Activated CD4-positive, alpha-beta T cell treated with anti-CD3 and anti-CD28 coated beads for 36 hours (primary cell): ENCODE results near the gene HBG1. TPM values are rescaled to one million over a fixed set of nuclear protein-coding genes. Genes with fewer than 3 reads are reported as not detected.
A peak's percentile ranks its signal among the peaks of the same experiment; 100 is the strongest.
"Not testable (repeated sequence)": the region's sequence is repeated elsewhere in the genome, so short reads cannot be mapped to it uniquely, and the experiment has no call there.

Experiments
- ATAC-seq: fragments of 200-7000 bp; cut with Tn5 transposase; one replicate; pipeline ENCODE4 v1.10.0; 2021; ENCODE audit warnings: mild to moderate bottlenecking, moderate library complexity
- CTCF ChIA-PET: fragments of 350-600 bp; sonication (Branson Sonifier 250); formaldehyde crosslinking; loops from one replicate; lab custom pipeline; 2021; ENCODE audit warnings: antibody characterized with exemption; lab: Charles Lee
- POLR2A ChIA-PET: fragments of 350-600 bp; sonication (Branson Sonifier 250); formaldehyde crosslinking; loops from one replicate; lab custom pipeline; 2021; ENCODE audit warnings: antibody characterized with exemption, inconsistent platforms; lab: Charles Lee
- DNase-seq: peaks from one replicate; pipeline ENCODE4 v3.0.0-alpha.2; 2020
- H3K27ac Mint-ChIP-seq: one replicate; pipeline ENCODE4 v1.8.0; 2021; ENCODE audit warnings: mixed read lengths
- H3K27me3 Mint-ChIP-seq: one replicate; pipeline ENCODE4 v1.8.0; 2021; ENCODE audit warnings: mixed read lengths
- H3K36me3 Mint-ChIP-seq: one replicate; pipeline ENCODE4 v1.8.0; 2021; ENCODE audit warnings: low read depth, mixed read lengths
- H3K4me1 Mint-ChIP-seq: one replicate; pipeline ENCODE4 v1.8.0; 2021; ENCODE audit warnings: mixed read lengths
- H3K4me3 Mint-ChIP-seq: one replicate; pipeline ENCODE4 v1.8.0; 2021; ENCODE audit warnings: mild to moderate bottlenecking, moderate library complexity, mixed read lengths
- H3K9me3 Mint-ChIP-seq: one replicate; pipeline ENCODE4 v1.8.0; 2021; ENCODE audit warnings: low read depth, mixed read lengths
- intact Hi-C, 2 experiments: fragments of 100-400 bp; cut with DNase I in 1 of 2; cut with micrococcal nuclease in 1 of 2; formaldehyde crosslinking; loops; one replicate each; pipeline versions ENCODE4 v1.14.2 to v1.15.1; 2022 to 2024; cut with DNase I, micrococcal nuclease
- total RNA-seq, 2 experiments: library from RNA; stranded (reverse); gene quantifications; one replicate each; pipeline ENCODE4 v1.2.3, GENCODE V29; 2021

The HBG1 gene
- not detected for total RNA-seq

- H3K27ac Mint-ChIP-seq, intact Hi-C loops, H3K36me3 Mint-ChIP-seq, H3K4me3 Mint-ChIP-seq, ATAC-seq, H3K9me3 Mint-ChIP-seq, H3K4me1 Mint-ChIP-seq, POLR2A ChIA-PET, H3K27me3 Mint-ChIP-seq, DNase-seq: not testable (repeated sequence)
- CTCF ChIA-PET: interaction anchor here (1.4 kb wide), 1 partner anchor 10 kb away, joined by 3 read pairs; no protein-coding TSS in a partner anchor
Observed at GRCh38 chr11:5249807-5250396, at the start of gene HBG1. HBG1 (minus strand) TSS chr11:5249857; CDS start chr11:5249804, 53 bp downstream.

GRCh38 chr11:5298451-5298850, 48.8 kb upstream of the HBG1 start:
- DNase-seq (no peak), ATAC-seq (no peak)
- Mint-ChIP-seq H3K4me1 (no peaks in the 10 kb centered on the region), H3K4me3 (no peak overlapping the region), H3K9me3 (no peaks in the 10 kb centered on the region), H3K36me3 (no peaks in the 10 kb centered on the region), H3K27me3 (peaks cover 10% of the 10 kb centered on the region), H3K27ac (no peak overlapping the region)
- intact Hi-C loops: no loop called here
- CTCF ChIA-PET: no interaction called here
- POLR2A ChIA-PET: no interaction called here

GRCh38 chr11:5297721-5298323, 48.2 kb upstream of the HBG1 start:
- H3K4me1 Mint-ChIP-seq: no peaks in the 10 kb centered on the region
- intact Hi-C loops: no loop called here
- no peaks in the 10 kb centered on the region for H3K9me3 Mint-ChIP-seq
- CTCF ChIA-PET: no interaction called here
- H3K27me3 Mint-ChIP-seq: peaks cover 9% of the 10 kb centered on the region
- H3K36me3 Mint-ChIP-seq: no peaks in the 10 kb centered on the region
- DNase-seq (no peak), ATAC-seq (no peak)
- H3K27ac Mint-ChIP-seq: no peak overlapping the region
- no peak overlapping the region for H3K4me3 Mint-ChIP-seq
- POLR2A ChIA-PET: no interaction called here

GRCh38 chr11:5294342-5294995, 44.8 kb upstream of the HBG1 start:
- H3K27ac Mint-ChIP-seq, POLR2A ChIA-PET, H3K9me3 Mint-ChIP-seq, H3K36me3 Mint-ChIP-seq, H3K4me1 Mint-ChIP-seq, DNase-seq, H3K27me3 Mint-ChIP-seq, ATAC-seq, intact Hi-C loops, CTCF ChIA-PET, H3K4me3 Mint-ChIP-seq: not testable (repeated sequence)

- Mint-ChIP-seq H3K4me3 (no peak overlapping the region), H3K36me3 (no peaks in the 10 kb centered on the region), H3K4me1 (no peaks in the 10 kb centered on the region), H3K9me3 (no peaks in the 10 kb centered on the region), H3K27me3 (peaks cover 5% of the 10 kb centered on the region), H3K27ac (no peak overlapping the region)
- ChIA-PET POLR2A (no interaction called here), CTCF (no interaction called here)
- no peak for DNase-seq
- no peak for ATAC-seq
- intact Hi-C loops: no loop called here
Observed at GRCh38 chr11:5293028-5293427, 43.4 kb upstream of the HBG1 start.

GRCh38 chr11:5291207-5291838, 41.7 kb upstream of the HBG1 start:
- intact Hi-C loops: loop anchor here (1.0 kb wide), 1 partner anchor 167 kb away; no protein-coding TSS in a partner anchor
- POLR2A ChIA-PET: no interaction called here
- CTCF ChIA-PET: interaction anchor here (0.5 to 1.2 kb wide), 2 partner anchors 9 to 20 kb away, joined by 4 read pairs; no protein-coding TSS in a partner anchor

GRCh38 chr11:5290106-5290505, 40.4 kb upstream of the HBG1 start:
- H3K9me3 Mint-ChIP-seq: no peaks in the 10 kb centered on the region
- no peak overlapping the region for H3K27ac Mint-ChIP-seq
- POLR2A ChIA-PET: no interaction called here
- CTCF ChIA-PET: interaction anchor here (0.7 to 1.2 kb wide), 2 partner anchors 10 to 91 kb away, joined by 3 to 4 read pairs; no protein-coding TSS in a partner anchor
- no peaks in the 10 kb centered on the region for H3K4me1 Mint-ChIP-seq
- no peak for ATAC-seq
- H3K27me3 Mint-ChIP-seq: no peaks in the 10 kb centered on the region
- no peaks in the 10 kb centered on the region for H3K36me3 Mint-ChIP-seq
- DNase-seq: no peak
- intact Hi-C loops: no loop called here
- H3K4me3 Mint-ChIP-seq: no peak overlapping the region

More at GRCh38 chr11:5291207-5291838, 41.7 kb upstream of the HBG1 start:
- Mint-ChIP-seq H3K36me3 (no peaks in the 10 kb centered on the region), H3K9me3 (no peaks in the 10 kb centered on the region), H3K27me3 (no peaks in the 10 kb centered on the region), H3K27ac (no peak overlapping the region), H3K4me1 (no peaks in the 10 kb centered on the region), H3K4me3 (no peak overlapping the region)
- ATAC-seq: peak; percentile 57
- DNase-seq: no peak

GRCh38 chr11:5289696-5290095, 40.0 kb upstream of the HBG1 start:
- ATAC-seq (no peak), DNase-seq (no peak)
- Mint-ChIP-seq H3K4me1 (no peaks in the 10 kb centered on the region), H3K27me3 (no peaks in the 10 kb centered on the region), H3K27ac (no peak overlapping the region), H3K36me3 (no peaks in the 10 kb centered on the region), H3K4me3 (no peak overlapping the region), H3K9me3 (no peaks in the 10 kb centered on the region)
- ChIA-PET POLR2A (no interaction called here), CTCF (interaction anchor here (0.7 kb wide), 1 partner anchor 92 kb away, joined by 3 read pairs; no protein-coding TSS in a partner anchor)
- intact Hi-C loops: no loop called here

GRCh38 chr11:5288906-5289550, 39.4 kb upstream of the HBG1 start:
- intact Hi-C loops: no loop called here
- Mint-ChIP-seq H3K9me3 (no peaks in the 10 kb centered on the region), H3K4me3 (no peak overlapping the region), H3K4me1 (no peaks in the 10 kb centered on the region), H3K27ac (no peak overlapping the region), H3K36me3 (no peaks in the 10 kb centered on the region), H3K27me3 (no peaks in the 10 kb centered on the region)
- CTCF ChIA-PET: interaction anchor here (0.5 kb wide), 1 partner anchor 620 kb away, joined by 4 read pairs; no protein-coding TSS in a partner anchor
- DNase-seq: no peak
- POLR2A ChIA-PET: no interaction called here
- ATAC-seq: no peak

- Mint-ChIP-seq H3K9me3 (no peaks in the 10 kb centered on the region), H3K4me3 (no peak overlapping the region), H3K36me3 (no peaks in the 10 kb centered on the region), H3K4me1 (no peaks in the 10 kb centered on the region), H3K27ac (no peak overlapping the region), H3K27me3 (no peaks in the 10 kb centered on the region)
- CTCF ChIA-PET: no interaction called here
- no peak for DNase-seq
- intact Hi-C loops: no loop called here
- POLR2A ChIA-PET: no interaction called here
- ATAC-seq: no peak
Observed at GRCh38 chr11:5288108-5288905, 38.6 kb upstream of the HBG1 start.

GRCh38 chr11:5286901-5287300, 37.2 kb upstream of the HBG1 start:
- H3K27ac Mint-ChIP-seq: no peak overlapping the region
- intact Hi-C loops: no loop called here
- ATAC-seq (no peak), DNase-seq (no peak)
- no peaks in the 10 kb centered on the region for H3K9me3 Mint-ChIP-seq
- ChIA-PET CTCF (no interaction called here), POLR2A (no interaction called here)
- no peaks in the 10 kb centered on the region for H3K27me3 Mint-ChIP-seq
- H3K4me1 Mint-ChIP-seq: no peaks in the 10 kb centered on the region
- H3K36me3 Mint-ChIP-seq: no peaks in the 10 kb centered on the region
- H3K4me3 Mint-ChIP-seq: no peak overlapping the region
